CD14-positive monocyte (primary cell): ENCODE data around the gene SHISA3. TPM values are rescaled to one million over a fixed set of nuclear protein-coding genes. Genes with fewer than 3 reads are reported as not detected.

Source experiments
- DNase-seq, 3 donors: peaks; one replicate each; pipeline ENCODE4 v3.0.0-alpha.2; 2011 to 2022
- H2AFZ ChIP-seq: 2 replicates; pipeline ENCODE4 v1.6.0; 2012; ENCODE audit warnings: mild to moderate bottlenecking, low read depth, low read length, inconsistent platforms; ENCODE audit not compliant: insufficient read depth, poor library complexity, severe bottlenecking
- H3K27ac ChIP-seq, 2 donors: 1 replicate in 1 of 2; 2 replicates in 1 of 2; pipeline ENCODE4 v1.5.1; 2012 to 2013; ENCODE audit warnings: low read length in 2 of 2, control low read depth in 1 of 2, inconsistent platforms in 1 of 2, low read depth in 1 of 2, mild to moderate bottlenecking in 1 of 2
- H3K27me3 ChIP-seq, 2 donors: one replicate each; pipeline versions ENCODE4 v1.6.0 to v1.6.1; 2011 to 2013; ENCODE audit warnings: low read length in 2 of 2; ENCODE audit not compliant: control insufficient read depth in 2 of 2, insufficient read depth in 2 of 2
- H3K36me3 ChIP-seq, 2 donors: replicated peaks in 1 of 2; 1 replicate in 1 of 2; 2 replicates in 1 of 2; pipeline versions ENCODE4 v1.5.1 to v1.6.1; 2012 to 2013; ENCODE audit warnings: low read length in 2 of 2, control low read depth in 1 of 2, inconsistent platforms in 1 of 2, mild to moderate bottlenecking in 1 of 2; ENCODE audit not compliant: insufficient read depth in 2 of 2, control insufficient read depth in 1 of 2
- H3K4me1 ChIP-seq, 2 donors: 1 replicate in 1 of 2; 2 replicates in 1 of 2; pipeline versions ENCODE4 v1.5.1 to v1.6.1; 2012 to 2013; ENCODE audit warnings: low read length in 2 of 2, control low read depth in 1 of 2, inconsistent platforms in 1 of 2, mild to moderate bottlenecking in 1 of 2, moderate library complexity in 1 of 2; ENCODE audit not compliant: insufficient read depth in 2 of 2, control insufficient read depth in 1 of 2
- H3K4me2 ChIP-seq: replicated peaks from 2 replicates; pipeline ENCODE3; 2012; ENCODE audit warnings: low read length, moderate library complexity, mild to moderate bottlenecking; ENCODE audit not compliant: poor library complexity, severe bottlenecking; ENCODE audit errors: extremely low read depth
- H3K4me3 ChIP-seq, 3 experiments: fragments of 200-600 bp in 1 of 3; sonication (generic) in 1 of 3; replicated peaks in 1 of 3; 1 replicate in 2 of 3; 2 replicates in 1 of 3; pipeline ENCODE4 v1.5.1; 2011 to 2013; ENCODE audit warnings: low read length in 3 of 3, mild to moderate bottlenecking in 3 of 3, control low read depth in 2 of 3, low read depth in 2 of 3, inconsistent platforms in 1 of 3, moderate library complexity in 1 of 3
- H3K79me2 ChIP-seq: 2 replicates; pipeline ENCODE4 v1.6.0; 2012; ENCODE audit warnings: mild to moderate bottlenecking, control low read depth, inconsistent platforms, low read length, moderate library complexity; ENCODE audit not compliant: insufficient read depth
- H3K9ac ChIP-seq: 2 replicates; pipeline ENCODE4 v1.6.0; 2017; ENCODE audit warnings: low read length, mild to moderate bottlenecking; ENCODE audit not compliant: insufficient read depth, poor library complexity, severe bottlenecking
- H3K9me3 ChIP-seq, 2 donors: replicated peaks in 1 of 2; 1 replicate in 1 of 2; 2 replicates in 1 of 2; pipeline versions ENCODE4 v1.5.1 to v1.6.1; 2012 to 2013; ENCODE audit warnings: low read length in 2 of 2, control low read depth in 1 of 2; ENCODE audit not compliant: control insufficient read depth in 1 of 2, insufficient read depth in 1 of 2
- H4K20me1 ChIP-seq: 2 replicates; pipeline ENCODE4 v1.6.0; 2012; ENCODE audit warnings: mild to moderate bottlenecking, low read length, control low read depth, moderate library complexity; ENCODE audit not compliant: insufficient read depth
- H3K27ac Mint-ChIP-seq, 7 donors: one replicate each; pipeline ENCODE4 v1.8.0; 2020; ENCODE audit warnings: mild to moderate bottlenecking in 7 of 7, mixed read lengths in 7 of 7, moderate library complexity in 6 of 7, inconsistent platforms in 2 of 7
- H3K27me3 Mint-ChIP-seq, 3 donors: one replicate each; pipeline ENCODE4 v1.8.0; 2021 to 2022; ENCODE audit warnings: low read depth in 3 of 3, mild to moderate bottlenecking in 3 of 3, mixed read lengths in 3 of 3, moderate library complexity in 3 of 3, inconsistent platforms in 1 of 3
- H3K36me3 Mint-ChIP-seq, 2 donors: one replicate each; pipeline ENCODE4 v1.8.0; 2020; ENCODE audit warnings: mixed read lengths in 2 of 2, inconsistent platforms in 1 of 2, mild to moderate bottlenecking in 1 of 2
- H3K4me1 Mint-ChIP-seq: one replicate; pipeline ENCODE4 v1.8.0; 2020; ENCODE audit warnings: mild to moderate bottlenecking, mixed read lengths
- H3K4me3 Mint-ChIP-seq, 2 donors: one replicate each; pipeline ENCODE4 v1.8.0; 2020; ENCODE audit warnings: mild to moderate bottlenecking in 2 of 2, mixed read lengths in 2 of 2, moderate library complexity in 1 of 2
- H3K9me3 Mint-ChIP-seq, 7 donors: one replicate each; pipeline ENCODE4 v1.8.0; 2020 to 2022; ENCODE audit warnings: mixed read lengths in 7 of 7, mild to moderate bottlenecking in 6 of 7, moderate library complexity in 6 of 7, inconsistent platforms in 2 of 7
- WGBS: methylation state at CpG from one replicate; pipeline ENCODE4 v1.1.5; 2013; ENCODE audit warnings: missing lambda C conversion rate; ENCODE audit not compliant: insufficient coverage; 5-methylcytosine and 5-hydroxymethylcytosine counted together
- intact Hi-C, 2 donors: fragments of 100-400 bp; cut with micrococcal nuclease; formaldehyde crosslinking; loops; one replicate each; pipeline versions ENCODE4 v1.15.0 to v1.15.1; 2023
- polyA plus RNA-seq, 3 donors: library from polyadenylated mRNA; depleted of rRNA in 1 of 3; unstranded in 2 of 3; stranded (reverse) in 1 of 3; fragments of 300-500 nt in 2 of 3; fragments of >200 nt in 1 of 3; fragmentation: Illumina TruSeq in 2 of 3; gene quantifications; 1 replicate in 2 of 3; 2 replicates in 1 of 3; pipeline ENCODE4 v1.2.3, GENCODE V29; 2012 to 2021
- TF ChIP-seq, protein P1 (sequence below): fragments of 200-600 bp; IDR thresholded peaks from one replicate; pipeline ENCODE4 v1.8.0; 2022; ENCODE audit warnings: antibody characterized with exemption, mild to moderate bottlenecking

Gene SHISA3
- polyA plus RNA-seq, 3 donors: not detected

DNA sequence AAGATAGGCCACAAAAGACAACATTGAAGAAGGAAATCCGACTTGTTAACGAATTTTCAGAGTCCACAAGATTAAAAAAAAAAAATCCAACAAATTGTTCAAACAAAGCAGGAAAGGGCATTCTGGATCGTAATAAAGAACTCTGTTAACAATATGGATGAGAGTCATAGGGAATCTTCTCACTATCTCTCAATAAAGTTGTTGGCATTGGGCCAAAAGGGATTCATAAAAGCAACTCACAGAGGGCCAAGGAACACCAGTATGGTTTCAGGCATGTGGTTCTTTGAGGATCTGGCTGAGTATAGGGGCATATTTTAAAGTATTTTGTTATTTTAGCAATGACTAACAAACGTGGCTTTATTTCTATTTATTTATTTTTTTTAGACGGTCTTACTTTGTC lies 49.5 kb downstream of the SHISA3 start:
- Histone ChIP-seq H3K4me1 (no peaks in the 10 kb centered on the region), H3K27ac (no peak overlapping the region), H4K20me1 (no peaks in the 10 kb centered on the region), H2AFZ (no peak overlapping the region), H3K9me3 (no peaks in the 10 kb centered on the region), H3K4me3 (no peak overlapping the region), H3K27me3 (no peaks in the 10 kb centered on the region), H3K9ac (no peak overlapping the region), H3K79me2 (no peaks in the 10 kb centered on the region), H3K36me3 (peaks cover 0 to 10% of the 10 kb centered on the region in 2 donors), H3K4me2 (no peak overlapping the region)
- H3K4me1 Mint-ChIP-seq: no peaks in the 10 kb centered on the region
- peaks cover 0 to 2% (median 0%) of the 10 kb centered on the region in 3 donors for H3K27me3 Mint-ChIP-seq
- intact Hi-C loops: no loop called here
- H3K9me3 Mint-ChIP-seq: no peaks in the 10 kb centered on the region
- TF ChIP-seq, protein P1, sequence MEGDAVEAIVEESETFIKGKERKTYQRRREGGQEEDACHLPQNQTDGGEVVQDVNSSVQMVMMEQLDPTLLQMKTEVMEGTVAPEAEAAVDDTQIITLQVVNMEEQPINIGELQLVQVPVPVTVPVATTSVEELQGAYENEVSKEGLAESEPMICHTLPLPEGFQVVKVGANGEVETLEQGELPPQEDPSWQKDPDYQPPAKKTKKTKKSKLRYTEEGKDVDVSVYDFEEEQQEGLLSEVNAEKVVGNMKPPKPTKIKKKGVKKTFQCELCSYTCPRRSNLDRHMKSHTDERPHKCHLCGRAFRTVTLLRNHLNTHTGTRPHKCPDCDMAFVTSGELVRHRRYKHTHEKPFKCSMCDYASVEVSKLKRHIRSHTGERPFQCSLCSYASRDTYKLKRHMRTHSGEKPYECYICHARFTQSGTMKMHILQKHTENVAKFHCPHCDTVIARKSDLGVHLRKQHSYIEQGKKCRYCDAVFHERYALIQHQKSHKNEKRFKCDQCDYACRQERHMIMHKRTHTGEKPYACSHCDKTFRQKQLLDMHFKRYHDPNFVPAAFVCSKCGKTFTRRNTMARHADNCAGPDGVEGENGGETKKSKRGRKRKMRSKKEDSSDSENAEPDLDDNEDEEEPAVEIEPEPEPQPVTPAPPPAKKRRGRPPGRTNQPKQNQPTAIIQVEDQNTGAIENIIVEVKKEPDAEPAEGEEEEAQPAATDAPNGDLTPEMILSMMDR: no peak
- no peak overlapping the region for H3K4me3 Mint-ChIP-seq
- H3K36me3 Mint-ChIP-seq: peaks cover 26 to 28% of the 10 kb centered on the region in 2 donors
- WGBS: 30% methylated on average over 2 of the region's 5 CpGs
- DNase-seq: no peak
- H3K27ac Mint-ChIP-seq: no peak overlapping the region

Other genes with a start within 250 kb of the SHISA3 start
- gene BEND4, start 244.8 kb upstream of the SHISA3 start, polyA plus RNA-seq: under 1 TPM in 2 of 3 donors, not detected in 1; 0.07 to 0.12 TPM